HG03520 (cell line): ENCODE measurements around the gene MCOLN3.
"Not testable (repeated sequence)": the region's sequence is repeated elsewhere in the genome, so short reads cannot be mapped to it uniquely, and the experiment has no call there.

ENCODE experiments used
- ATAC-seq: cut with Tn5 transposase; IDR thresholded peaks from one replicate; pipeline ENCODE4 v1.9.1; 2021; ENCODE audit warnings: mild to moderate bottlenecking, moderate library complexity; ENCODE audit not compliant: unreplicated experiment

Gene MCOLN3

DNA sequence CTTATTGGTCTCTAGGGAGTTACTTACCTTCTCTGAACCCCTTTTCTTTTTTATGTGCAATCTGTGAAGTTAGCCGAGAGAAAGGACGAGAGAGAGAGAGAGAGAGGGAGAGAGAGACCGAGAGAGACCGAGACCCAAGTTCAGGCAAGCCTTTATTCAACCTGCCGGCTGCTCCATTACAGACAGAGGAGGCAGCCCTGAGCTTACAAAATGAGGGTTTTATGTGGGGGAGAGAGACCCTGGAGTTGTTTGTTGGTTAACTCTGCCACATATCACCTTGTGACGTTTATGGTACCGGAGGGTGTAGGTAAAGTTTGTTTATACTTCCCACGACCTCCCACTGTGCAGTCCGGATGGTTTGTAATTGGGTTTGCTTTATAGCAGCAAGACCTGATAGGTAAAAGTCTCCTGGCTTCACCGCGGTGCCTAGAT lies 1.5 kb upstream of the MCOLN3 start:
- ATAC-seq: no peak

DNA sequence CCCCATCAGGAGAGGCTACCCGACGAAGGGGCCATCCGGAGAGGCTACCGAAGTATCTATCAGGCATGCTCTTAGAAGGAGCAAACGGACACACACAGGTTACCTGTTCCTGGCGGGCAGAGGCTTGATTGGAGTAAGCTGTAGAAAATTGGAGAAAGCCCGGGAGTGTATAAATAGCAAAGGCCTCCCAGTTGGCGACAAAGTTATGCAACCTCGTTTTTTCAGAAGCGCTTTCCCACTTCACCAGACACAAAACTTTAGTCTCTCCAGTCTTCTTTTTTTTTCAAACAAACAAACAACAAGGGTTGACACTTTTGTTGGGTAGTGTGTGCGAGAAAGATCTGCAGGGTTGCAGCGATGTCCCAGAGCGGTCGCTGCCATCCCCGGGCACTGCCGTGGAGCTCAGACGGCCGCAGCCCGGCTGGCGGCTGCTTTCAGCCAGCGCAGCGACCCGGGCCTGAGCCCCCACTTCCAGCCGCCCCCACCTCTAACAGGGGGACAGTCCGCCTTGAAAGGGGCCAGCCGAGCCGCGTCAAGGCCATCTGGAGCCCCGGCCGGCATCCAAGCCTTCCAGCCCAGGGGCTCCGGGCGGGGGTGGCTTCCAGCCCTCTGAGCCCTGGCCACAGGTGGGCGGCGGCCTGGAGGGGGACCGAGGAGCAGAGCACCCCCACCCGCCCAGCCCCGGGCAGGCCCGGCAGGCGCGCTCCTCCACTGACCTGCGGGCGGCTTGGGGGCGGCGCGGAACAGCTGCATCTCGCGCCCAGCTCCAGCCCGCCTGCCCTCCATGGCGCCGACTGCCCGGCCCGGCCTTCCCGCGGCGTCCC lies 616 bp downstream of the MCOLN3 start:
- ATAC-seq: peak; percentile 29

DNA sequence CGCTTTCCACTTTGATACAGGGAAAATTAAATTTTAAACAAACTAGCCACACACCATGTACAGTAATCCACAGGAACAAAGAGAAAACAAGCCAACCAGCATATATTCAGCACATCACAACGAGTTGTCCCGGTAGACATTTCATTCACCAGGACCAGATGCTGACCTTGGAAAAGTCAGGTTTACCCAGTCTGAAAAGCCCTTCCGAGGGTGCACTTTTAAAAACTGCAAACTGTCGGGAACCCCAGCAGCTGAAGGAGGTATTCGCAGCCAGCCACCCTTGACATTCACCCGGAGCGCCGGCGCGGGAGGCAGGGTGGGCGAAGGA lies 1.2 kb downstream of the MCOLN3 start:
- no peak for ATAC-seq

DNA sequence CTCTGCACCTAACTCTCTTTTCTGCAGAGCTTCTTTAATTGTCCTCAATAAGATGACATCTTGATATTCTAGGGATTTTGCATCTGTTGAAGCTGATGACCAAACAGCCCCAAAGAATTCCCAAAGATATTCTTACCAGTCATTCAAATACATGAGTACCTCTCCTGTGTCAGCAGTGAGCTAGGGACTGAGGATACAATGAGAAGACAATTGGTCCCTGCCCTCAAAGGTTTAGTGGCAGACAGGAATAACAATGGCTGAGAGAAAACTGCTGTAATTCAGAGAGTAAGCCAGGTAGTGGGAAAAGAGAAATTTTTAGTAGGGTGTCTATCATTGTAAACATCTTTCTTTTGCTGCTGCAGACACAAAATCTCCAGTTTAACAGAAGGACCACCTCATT lies 5.9 kb downstream of the MCOLN3 start:
- ATAC-seq: no peak

DNA sequence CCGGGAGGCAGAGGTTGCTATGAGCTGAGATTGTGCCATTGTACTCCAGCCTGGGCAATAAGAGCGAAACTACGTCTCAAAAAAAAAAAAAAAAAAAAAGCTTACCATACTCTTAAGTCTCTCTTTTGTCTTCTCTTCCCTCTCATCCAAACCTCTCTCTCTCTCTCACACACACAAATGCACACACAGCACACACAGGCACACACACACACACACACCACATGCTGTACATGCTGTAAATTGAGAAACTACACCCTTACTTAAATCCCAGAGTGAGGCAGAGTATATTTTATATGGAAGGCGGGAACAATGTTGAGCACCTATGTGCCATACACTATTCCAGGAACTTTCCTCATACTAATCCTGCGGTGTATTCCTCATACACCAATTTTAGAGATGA lies 6.5 kb downstream of the MCOLN3 start:
- ATAC-seq: no peak

DNA sequence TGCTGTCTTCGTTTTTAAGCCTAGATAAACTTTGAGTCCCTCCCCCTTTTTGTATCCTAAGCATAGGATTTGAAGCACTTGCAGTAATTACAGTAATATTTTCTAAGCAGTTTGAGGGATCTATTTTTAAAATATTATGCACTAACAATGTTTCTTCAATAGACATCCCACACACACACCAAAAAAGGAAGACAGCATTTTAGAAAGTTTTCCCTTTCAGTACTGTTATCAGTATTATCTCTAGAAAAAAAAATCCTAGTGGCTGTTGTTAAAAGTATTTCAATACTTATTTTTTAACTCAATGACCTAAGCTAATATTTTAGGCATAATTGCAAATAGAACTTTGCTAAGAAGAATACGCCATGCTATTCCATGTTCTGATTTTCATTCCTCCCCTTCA lies 15.1 kb downstream of the MCOLN3 start:
- peak; percentile 53 for ATAC-seq

DNA sequence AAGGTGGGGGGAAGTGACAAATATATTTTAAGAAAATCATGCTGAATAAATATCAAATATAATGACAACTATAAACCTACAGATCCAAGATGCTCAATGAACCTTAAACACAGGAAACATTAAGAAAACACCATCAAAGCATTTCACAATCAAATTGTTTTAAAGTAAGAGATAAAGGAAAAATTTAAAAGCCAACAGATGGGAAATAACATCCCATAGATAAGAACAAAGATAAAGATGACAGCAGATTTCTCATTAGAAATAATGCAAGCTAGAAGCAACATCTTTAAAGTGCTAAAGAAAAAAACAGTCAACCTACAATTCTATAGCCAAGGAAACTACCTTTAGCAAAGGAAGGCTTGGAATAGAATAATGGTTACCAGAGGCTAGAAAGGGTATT lies 17.8 kb downstream of the MCOLN3 start:
- ATAC-seq: no peak

DNA sequence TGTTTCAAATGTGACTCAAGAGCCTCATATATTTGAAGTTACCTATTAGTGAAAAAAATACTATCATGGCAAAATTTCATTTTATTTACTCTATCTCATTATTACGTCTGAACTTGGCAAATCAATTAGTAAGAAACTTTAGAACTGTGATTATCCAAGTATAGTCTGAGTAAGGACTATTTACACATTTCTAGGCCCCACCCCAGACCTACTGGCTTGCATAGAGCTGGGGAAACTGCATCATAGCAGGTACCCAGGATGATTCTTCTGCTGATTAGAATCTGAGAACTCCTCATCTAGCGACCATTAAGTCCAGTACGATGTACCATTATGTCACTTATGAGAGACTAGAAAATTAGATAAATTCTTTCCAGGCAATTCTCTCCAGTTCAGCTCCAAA lies 20.1 kb downstream of the MCOLN3 start:
- ATAC-seq: no peak

DNA sequence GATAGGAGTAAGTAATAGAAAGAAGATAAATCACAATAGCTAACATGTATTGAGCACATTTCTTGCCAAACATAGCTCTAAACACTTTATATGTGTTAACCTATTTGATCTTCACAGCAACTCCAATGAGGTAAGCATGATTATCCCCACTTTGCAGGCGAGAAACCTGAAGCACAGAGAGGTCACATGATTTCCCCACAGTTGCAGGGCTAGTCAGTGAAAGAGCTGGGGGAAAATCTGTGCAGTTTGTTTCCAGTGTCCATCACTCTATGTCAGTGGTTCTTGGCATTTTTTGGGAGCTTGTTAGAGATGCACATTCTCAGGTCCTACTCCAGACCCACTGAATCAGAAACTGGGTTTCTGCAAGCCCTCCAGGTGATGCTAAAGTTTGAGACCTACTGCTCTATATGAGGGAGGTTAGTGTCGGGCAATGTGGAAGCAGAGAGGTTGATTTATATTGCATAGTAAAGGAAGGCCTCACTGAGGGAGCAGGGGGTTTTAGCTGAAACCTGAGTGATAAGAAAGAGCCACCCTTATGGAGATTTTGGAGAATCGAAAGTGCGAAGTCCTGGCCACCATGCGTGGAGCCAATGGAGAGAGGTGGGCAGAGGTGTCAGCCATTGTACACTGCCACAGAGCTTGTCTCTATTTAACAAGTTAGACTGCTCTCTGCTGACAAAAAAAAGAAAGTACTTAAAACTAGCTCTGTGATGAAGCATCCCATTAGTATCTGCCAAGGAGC lies 20.9 kb downstream of the MCOLN3 start:
- ATAC-seq: peak; percentile 77

DNA sequence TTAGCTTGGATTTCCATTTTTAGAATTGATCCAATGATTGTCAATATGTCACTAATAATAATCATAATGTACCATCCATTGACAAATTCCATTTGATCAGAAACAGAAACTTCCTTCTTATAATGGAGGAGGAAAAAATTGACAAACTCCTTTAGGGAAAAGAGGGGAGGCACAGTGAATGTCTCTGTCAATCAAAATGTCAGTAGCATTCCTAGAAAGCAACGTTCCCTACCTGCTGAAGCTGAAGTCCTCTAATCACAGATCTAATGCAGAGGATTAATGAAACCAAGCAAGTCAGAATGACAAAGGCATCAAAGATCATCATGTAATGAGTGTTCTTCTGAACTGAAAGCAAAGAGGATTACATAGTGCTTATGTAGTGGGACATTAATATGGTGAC lies 22.4 kb downstream of the MCOLN3 start:
- ATAC-seq: no peak

DNA sequence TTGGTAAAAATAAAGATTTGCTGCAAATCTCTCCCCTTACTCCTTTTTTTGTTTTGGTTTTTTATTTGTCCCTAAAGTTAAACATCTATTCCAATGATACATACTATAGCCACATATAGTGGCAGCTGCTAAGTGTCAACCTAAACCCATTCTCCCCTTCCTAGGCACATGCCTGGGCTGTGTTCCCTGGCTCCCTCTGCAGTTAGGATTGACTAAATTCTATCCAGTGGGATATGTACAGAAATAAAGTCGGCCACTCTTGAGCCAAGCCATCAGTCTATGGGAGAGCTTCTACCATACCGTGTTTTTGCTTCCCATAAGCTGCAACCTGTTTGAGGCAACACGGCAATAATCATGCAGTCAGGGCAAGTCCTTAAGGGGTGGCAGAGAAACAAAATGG lies 23.6 kb downstream of the MCOLN3 start:
- ATAC-seq: no peak

DNA sequence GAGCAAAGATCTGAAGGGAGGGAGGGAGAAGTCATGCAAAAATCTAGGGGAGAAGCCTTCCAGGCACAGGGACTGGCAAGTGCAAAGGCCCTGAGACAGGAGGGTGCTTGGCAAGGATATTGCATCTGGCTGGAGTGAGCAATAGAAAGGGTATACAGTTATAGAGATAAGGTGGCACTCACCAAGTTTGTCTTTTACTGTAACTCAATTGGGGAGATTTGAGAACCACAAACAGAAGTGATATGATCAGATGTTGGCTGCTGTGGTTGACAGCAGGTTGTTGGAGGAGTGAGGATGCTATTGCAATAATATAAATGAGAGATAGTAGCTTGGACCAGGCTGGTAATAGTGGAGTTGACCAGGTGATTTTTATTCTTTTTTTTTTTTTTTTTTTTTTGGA lies 25.6 kb downstream of the MCOLN3 start:
- ATAC-seq: no peak

DNA sequence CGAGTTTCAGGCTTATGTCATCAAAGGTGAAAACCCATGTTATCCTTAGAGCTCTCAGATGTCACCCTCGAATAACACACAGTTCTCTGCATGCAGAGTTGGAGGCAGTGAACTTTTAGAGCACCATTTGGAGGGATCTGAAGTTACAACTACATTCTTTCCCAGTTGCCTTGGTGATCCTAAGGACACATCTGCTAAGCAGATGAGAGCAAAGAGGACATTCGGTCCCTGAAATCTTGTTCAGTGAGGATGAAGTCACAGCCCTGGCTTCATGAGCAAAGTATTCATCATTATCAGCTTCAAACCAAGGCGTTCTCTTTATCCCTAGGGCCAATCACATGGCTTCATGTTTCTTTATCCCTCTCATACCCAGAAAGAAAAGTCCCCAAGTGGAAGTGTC lies 28.3 kb downstream of the MCOLN3 start:
- ATAC-seq: no peak

DNA sequence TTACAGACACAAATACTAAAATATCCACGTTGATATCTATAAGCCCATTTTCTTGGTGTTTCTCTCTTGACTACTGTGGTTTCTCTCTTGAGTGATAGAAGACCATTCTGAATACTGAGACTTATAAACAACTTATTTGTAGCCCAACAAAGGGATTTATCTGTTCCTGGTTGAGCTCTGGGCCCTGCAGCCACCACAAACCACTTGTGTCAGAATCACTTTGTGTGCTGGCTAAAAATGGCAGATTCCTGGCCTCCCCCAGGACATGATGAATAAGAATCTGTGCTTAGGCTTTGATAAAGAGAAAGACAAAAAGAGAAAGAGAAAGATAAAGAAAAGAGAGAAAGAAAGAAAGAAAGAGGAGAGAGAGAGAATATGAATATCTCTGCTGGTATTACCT lies 32.5 kb downstream of the MCOLN3 start:
- no peak for ATAC-seq

DNA sequence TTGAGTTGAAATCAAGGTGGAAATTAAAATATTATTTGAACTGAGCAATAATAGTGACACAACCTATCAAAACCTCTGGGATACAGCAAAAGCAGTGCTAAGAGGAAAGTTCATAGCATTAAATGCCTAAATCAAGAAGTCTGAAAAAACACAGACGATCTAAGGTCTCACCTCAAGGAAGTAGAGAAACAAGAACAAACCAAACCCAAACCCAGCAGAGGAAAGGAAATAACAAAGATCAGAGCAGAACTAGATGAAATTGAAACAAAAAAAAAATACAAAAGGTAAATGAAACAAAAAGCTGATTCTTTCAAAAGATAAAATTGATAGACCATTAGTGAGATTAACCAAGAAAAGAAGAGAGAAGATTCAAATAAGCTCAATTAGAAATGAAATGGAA lies 42.7 kb downstream of the MCOLN3 start:
- ATAC-seq: not testable (repeated sequence)

DNA sequence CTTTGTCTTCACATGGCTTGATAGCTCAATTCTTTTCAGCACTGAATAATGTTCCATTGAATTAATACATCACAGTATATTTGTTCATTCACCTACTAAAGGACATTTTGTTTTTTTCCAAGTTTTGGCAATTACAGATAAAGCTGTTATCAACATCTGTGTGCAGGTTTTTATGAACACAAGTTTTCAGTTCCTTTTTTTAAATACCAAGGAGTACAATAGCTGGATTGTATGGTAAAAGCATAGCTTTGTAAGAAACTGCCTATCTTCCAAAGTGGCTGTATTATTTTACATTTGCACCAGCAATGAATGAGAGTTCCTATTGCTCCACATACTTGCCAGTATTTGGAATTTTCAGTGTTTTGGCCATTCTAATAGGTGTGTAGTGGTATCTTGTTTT lies 46.6 kb downstream of the MCOLN3 start:
- no peak for ATAC-seq

DNA sequence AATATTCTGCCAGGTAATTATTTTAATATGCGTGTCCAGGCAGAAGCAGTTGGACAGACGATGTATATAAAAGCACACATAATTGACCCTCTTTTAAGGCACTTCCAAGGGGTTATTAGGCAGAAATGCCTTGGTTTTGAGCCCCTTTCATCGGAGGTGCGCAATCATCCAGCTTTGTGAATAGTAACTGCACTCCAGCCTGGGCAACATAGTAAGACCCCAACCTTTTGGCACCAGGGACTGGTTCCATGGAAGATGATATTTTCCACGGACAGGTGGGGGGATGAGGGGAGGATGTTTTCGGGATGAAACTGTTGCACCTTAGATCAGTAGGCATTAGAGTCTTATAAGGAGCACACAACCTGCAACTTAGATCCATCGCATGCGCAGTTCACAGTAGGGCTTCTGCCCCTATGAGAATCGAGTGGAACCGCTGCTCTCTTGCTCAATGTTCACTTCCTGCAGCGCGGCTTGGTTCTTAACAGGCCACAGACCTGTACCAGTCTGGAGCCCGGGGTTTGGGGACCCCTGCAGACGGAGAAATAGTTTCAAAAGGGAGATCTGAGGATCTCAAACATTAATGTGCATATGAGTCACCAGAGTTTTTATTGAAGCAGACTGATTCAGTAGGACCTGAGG lies 49.5 kb downstream of the MCOLN3 start:
- ATAC-seq: no peak

DNA sequence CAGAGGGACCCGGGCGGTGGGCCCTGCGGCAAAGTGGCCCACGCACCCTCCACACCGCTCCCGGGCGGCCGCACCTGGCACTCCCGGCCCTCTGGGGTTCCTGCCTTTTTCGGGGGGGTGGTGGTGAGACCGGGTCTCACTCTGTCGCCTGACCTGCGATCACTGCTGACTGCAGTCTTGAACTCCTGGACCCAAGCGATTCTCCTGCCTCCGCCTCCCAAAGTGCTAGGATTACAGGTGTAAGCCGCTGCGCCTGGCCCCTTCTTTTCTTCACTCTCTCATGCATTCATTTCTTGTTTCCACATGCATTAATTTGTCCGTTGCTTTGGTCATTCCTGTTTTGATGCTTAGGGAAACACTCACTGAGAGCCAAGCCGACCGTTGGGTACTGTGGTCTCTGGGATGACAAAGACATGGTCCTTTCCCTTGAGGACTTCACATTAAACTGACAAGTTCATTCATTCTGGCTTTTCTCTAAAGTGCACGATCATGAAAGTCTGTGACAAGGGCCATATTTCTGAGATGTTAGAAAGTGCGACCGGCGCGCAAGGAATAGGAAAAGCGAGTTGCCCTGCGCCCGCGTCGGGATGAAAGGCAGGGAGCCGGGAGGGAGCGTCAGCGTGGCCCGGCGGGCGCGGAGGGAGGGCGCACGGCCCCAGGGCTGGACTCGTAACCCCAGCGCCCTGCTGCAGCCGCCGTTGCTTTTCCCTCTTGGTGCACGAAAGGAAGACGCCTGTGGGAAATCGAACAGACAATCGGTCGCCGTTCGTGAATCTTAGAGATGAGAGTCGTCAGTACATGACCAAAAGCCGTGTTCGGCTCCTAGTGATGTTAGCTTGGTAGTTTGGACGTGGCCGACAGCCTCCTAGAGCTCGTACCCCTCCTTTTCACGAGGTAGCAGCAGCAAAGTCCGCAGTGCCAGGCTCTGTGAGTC lies 50.4 kb downstream of the MCOLN3 start:
- no peak for ATAC-seq

DNA sequence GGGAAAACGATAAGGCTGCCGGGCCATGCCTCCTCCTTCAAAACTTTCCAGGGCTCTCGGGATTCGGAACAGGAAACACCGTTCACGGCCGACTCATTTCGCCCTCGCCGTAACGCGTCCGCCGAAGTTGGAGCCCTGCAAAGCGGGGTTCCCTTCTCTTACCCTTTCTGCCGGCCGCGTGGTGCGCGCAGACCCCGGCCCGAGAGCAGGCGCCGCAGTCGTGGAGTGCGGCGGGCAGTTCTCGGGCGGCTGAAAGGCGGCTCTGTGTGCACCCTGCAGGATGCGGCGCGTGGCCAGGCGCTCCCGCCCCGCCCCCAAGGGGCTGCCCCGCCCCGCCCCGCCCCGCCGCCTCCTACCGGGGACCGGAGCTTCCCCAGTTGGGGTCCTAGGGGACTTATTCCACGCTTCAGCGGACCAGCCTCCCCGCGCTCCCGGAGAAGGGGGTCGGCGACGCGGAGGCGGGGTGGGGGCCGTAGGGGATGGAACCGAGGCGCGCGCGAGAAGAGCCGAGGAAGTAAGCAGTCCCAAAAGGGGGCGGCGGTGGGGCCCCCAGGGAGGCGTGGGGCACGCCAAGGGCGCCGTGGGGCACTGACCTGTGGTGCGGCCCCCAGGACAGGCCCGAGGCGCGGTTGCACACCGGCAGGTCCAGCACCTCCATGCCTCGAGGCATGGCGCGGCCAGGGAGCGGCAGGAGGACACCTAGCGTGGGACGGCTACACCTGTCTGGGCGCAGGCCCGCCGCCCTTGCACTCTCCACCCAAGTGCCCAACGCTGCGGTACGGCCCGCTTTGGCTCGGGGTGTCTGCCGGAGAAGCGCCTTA lies 51.2 kb downstream of the MCOLN3 start, which contains the start of gene MCOLN2:
Gene MCOLN2, minus strand, starts transcription at position 268 of the 821 bp plus-strand sequence. Its CDS starts 241 bp downstream, at position 27.
- ATAC-seq: peak; percentile 38
